HG03196 (cell line): ENCODE results near the gene FUOM.

Experiments
- ATAC-seq: cut with Tn5 transposase; IDR thresholded peaks from one replicate; pipeline ENCODE4 v1.9.1; 2021; ENCODE audit not compliant: unreplicated experiment

Gene FUOM

DNA sequence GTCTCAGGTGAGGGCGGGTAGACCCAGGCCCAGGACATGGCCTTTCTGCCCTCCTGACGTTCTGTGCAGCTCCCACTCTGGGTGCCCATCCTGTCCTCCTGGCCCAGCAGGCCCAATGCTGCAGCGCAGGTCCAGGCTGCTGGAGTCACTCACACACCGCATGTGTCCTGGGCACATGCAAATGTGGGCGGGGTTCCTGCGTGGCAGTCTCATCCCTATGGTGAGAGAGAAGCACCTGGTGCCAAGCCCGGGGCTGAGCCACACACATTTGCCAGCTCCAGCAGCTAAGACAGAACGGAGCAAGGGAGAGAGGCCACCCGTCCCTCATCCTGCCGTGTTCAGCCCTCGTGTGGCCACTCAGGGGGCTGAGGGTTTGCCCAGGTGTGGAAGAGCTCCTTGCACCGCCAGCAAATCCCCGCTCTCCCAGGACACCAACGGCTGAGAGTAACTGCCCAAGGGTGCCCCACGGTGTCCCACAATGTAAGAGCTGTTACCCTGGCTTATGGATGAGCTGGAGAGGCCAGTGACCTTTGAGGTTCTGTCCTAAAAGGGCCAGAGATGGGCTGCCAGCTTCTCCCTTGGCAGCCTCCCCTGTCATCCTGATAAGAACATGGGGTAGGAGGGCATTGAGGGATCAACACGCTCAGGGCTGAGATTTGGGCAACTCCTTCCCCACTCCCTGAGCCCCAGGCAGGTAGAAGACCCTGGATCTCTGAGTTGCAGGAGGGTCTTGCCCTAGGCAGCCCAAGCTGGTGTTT, 4.4 kb downstream of the FUOM start:
- ATAC-seq: no peak

GRCh38 chr10:133351408-133352318, 6.2 kb downstream of the FUOM start:
- ATAC-seq: no peak

DNA sequence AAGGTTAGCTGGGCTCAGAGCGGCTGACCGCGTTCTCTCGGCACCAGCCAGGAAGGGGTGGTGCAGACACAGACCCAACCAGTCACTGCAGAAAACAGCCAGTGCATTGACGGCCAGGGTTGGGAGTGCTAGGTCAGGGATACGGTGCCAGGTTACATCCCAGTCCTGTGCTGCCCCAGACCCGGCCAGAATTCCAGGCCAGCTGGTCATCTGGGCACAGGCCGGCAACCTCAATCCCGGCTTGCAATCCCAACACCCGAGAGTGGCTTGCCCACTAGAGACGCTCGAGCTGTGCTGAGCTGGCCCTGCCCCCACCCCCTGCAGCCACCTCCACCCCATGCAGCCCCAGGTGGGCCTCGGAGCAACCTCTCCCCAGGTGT, 6.9 kb downstream of the FUOM start:
- ATAC-seq: no peak

DNA sequence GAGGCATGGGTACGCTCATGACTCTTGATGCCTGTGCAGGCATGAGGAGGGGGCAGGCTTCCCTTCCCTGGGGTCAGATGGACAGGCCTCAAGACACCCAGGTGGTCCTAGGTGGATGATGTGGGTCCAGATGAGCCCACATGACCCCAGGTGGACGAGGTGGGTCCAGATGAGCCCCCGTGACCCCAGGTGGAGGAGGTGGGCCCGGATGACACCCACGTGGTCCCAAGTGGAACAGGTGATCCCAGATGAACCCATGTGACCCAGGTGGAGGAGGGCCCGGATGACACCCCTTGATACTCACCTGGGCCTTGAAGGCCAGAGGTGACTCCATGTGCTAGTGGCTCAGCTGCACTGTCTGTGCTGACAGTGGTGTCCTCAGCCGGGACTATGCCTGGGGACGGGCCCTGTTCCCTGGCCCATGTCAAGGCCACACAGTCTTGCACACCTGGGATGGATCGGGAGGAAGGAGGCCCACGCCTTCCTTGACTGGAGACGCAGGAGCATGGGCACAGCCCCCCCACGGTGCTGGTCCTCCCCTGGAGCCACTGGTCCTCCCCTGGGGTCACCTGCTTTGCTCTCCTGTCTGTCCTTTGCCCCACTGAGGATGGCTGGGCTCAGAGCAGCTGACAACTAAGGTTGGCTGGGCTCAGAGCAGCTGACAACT, 7.4 kb downstream of the FUOM start:
- no peak for ATAC-seq

DNA sequence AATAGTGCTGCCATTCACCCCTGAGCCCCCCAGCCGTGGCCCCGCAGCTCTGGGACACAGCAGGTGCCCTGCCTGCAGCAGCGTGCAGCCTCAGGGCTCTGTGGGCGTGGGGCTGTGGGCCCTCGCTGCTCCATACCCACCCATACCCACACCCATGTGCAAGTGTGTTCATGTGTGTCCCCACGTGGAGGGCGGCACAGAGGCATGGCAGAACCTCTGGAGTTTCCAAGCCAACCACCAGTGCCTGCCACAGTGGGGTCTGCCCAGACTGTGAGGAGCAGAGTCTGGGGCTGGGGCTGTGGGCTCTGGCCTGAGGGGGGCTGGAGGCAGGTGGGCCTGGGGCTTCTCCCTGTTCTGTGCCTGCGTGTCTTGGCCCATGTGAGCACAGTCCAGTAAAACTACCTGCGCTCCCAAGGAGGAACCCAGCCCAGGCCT, 8.2 kb downstream of the FUOM start:
- ATAC-seq: no peak

- ATAC-seq: no peak
Measured at GRCh38 chr10:133349160-133349568, 8.7 kb downstream of the FUOM start.

GRCh38 chr10:133347710-133348517, 9.9 kb downstream of the FUOM start:
- no peak for ATAC-seq

DNA sequence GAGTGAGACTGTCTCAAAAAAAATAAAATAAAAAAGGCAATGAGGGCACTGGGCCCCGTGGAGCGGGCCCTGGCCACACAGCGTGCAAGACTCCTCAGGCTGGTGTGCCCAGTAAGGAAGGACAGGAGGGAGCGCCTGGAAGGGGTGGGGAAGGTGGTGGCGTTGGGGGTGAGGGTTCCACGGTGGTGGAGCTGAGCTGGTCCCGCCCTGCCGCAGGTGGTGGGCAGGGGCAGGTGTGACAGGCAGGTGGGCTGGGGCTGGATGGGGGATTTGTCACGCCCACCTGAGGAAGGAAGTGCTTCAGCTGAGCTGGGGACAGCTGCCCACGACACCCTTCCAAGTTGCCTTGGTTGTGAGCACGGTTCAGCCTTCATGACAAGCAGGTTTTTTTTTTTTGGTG, 11.4 kb downstream of the FUOM start:
- no peak for ATAC-seq

GRCh38 chr10:133344236-133344635, 13.6 kb downstream of the FUOM start:
- no peak for ATAC-seq

GRCh38 chr10:133343558-133343957, 14.3 kb downstream of the FUOM start:
- no peak for ATAC-seq

GRCh38 chr10:133342942-133343341, 14.9 kb downstream of the FUOM start:
- no peak for ATAC-seq

- ATAC-seq: no peak
Measured at GRCh38 chr10:133341983-133342382, 15.8 kb downstream of the FUOM start.

DNA sequence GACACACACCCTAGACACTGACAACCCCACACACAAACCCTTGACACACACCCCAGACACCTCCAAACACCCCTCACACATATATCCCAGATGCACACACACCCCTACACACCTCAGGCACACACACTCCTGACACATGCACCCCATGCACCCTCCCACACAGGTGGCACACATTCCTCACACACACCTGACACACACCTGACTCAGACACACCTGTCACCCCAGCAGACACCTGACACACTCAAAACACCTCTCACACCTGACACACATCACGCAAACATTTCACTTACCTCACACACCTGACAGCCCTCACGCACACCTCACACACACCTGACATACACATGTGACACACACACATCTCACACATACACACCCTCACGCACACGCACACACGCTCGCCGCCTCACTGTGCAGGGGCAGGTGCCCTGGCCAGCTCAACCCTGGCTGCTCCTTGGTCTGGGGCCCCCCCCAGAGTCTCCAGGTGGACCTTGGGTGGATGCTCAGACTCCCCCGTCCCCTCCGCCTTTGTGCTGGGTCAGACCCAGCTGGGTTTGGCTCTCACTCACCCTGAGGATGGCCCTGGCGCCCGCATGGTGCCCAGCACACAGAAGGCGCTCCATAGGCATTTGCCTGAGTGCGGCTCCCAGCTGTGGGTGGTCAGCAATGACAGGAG, 18.0 kb downstream of the FUOM start:
- no peak for ATAC-seq

DNA sequence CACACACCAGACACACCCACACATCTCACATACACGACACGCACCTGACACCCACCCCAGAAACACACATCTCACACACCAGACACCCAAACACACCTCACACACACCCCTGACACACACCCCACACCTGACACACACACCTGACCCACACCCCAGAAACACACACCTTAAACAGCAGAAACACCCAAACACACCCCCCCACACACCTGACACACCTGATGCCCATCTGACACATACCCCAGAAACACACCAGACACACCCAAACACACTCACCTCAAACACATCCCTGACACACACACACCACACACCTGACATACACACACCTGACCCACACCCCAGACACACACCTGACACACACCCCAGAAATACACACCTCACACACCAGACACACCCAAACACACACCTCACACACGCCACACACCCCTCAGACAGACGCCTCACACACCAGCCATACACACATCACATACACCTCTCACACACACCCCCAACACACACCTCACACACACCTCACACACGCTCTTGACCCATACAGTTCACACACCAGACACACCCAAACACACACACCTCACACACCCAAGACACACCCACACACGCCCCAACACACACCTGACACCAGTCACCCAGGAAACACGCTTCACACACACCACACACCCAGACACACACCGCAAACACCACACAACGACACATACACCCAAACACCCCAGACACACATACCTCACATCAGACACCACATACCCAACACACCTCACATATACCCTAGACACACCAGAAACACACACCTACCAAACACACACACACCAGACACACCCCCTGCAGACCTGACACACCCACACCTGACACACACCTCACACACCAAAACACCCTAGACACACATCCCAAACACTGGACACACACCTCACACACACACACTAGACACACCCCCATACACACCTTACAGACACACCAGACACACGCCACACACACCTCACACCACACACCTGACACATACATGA, 19.4 kb downstream of the FUOM start:
- ATAC-seq: no peak

DNA sequence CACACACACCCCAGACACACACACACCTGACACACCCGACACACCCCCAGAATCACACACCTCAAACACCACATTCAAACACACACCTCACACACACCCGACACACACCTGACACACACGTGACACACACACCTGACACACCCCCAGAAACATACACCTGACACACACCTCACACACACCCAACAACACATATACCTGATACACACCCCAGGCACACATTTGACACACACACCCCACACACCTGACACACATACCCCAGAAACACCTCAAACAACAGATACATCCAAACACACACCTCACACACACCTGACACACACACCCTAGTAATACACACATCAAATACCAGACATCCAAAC, 20.5 kb downstream of the FUOM start:
- ATAC-seq: no peak

DNA sequence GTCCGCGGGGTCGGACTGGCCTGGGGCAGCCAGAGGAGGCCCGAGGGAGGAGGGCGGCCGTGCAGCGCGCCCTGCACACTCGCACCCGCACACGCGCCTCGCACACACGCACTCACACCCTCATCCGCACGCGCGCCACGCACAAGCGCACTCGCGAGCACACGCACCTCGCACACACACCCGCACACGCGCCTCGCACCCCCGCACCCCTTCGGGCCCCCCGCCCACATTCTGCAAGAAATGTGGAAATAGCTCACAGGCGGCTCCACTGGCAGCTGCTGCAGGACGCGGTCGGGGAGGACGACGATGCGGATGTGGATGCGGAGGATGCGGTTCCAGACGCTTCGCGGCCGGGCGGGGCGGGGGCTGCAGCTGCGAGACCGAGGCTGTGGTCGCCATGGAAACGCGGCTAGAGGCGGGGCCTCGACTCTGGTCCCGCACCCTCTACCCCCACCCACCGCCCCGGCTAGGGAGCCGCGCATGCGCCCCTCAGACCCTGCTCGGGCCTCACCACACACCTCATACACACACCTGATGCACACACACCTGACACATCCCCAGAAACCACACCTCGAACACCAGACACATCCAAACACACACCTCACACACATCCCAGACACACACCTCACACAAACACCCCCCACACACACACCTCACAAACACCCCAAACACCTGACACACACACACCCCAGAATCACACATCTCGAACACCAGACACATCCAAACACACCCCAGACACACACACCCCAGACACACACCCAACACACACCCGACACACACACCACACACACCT, 21.0 kb downstream of the FUOM start, which contains the start of gene CALY:
Gene CALY, minus strand, starts transcription at position 320 of the 793 bp plus-strand sequence. CDS start 7,907 bp downstream, outside the sequence.
- no peak for ATAC-seq

DNA sequence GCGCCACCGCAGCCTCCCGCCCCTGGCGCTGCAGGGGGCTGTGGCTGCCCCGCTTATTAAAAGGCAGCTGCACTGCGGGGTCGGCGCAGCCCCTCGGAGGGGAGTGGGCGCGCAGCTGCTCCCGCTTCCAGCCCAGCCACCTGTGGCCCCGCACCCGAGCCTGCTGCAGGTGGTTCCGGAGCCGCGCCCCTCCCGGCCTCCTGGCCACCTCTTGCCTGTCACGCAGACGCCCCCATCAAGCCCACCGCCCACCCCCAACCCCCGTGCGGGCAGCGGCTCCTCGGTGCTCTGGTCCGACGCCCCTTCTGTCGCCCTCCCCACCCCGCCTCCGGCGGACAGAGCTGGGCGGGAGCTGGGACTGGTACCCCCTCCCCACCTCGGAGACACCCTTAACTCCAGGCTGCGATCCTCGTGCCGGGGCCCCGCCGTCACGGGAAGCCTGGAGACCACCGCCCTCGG, 21.7 kb downstream of the FUOM start:
- ATAC-seq: no peak
